GM19467 (cell line): ENCODE data around the gene TBC1D8.

ENCODE experiments used
- ATAC-seq: cut with Tn5 transposase; IDR thresholded peaks from one replicate; pipeline ENCODE4 v1.9.1; 2021; ENCODE audit warnings: mild to moderate bottlenecking, moderate library complexity; ENCODE audit not compliant: unreplicated experiment

TBC1D8 gene

GRCh38 chr2:100963026-100963375 lies 188.2 kb downstream of the TBC1D8 start:
- ATAC-seq, result no peak

- no peak for ATAC-seq
Measured at GRCh38 chr2:100962366-100963025, 188.7 kb downstream of the TBC1D8 start.

- no peak for ATAC-seq
Measured at GRCh38 chr2:100960688-100961087, 190.5 kb downstream of the TBC1D8 start.

- ATAC-seq, result no peak
Measured at GRCh38 chr2:100959225-100959880, 191.8 kb downstream of the TBC1D8 start.

- no peak for ATAC-seq
Measured at GRCh38 chr2:100957996-100958653, 193.1 kb downstream of the TBC1D8 start.
